Naive B cell (primary cell): Measurements from ENCODE around the gene SEMA6A. TPM values are rescaled to one million over a fixed set of nuclear protein-coding genes. Genes with fewer than 3 reads are reported as not detected.
"Not testable (repeated sequence)": the region's sequence is repeated elsewhere in the genome, so short reads cannot be mapped to it uniquely, and the experiment has no call there.

Experiments
- ATAC-seq, 2 donors: fragments of 150-1000 bp; cut with Tn5 transposase; 2 replicates each; pipeline ENCODE4 v1.10.0; 2021; ENCODE audit warnings: low read depth in 2 of 2, mild to moderate bottlenecking in 2 of 2, moderate library complexity in 2 of 2
- DNase-seq: peaks from one replicate; pipeline ENCODE4 v3.0.0; 2022
- H3K27ac Mint-ChIP-seq, 6 donors: one replicate each; pipeline ENCODE4 v1.8.0; 2020 to 2022; ENCODE audit warnings: mild to moderate bottlenecking in 6 of 6, mixed read lengths in 6 of 6, moderate library complexity in 5 of 6, inconsistent platforms in 2 of 6
- H3K27me3 Mint-ChIP-seq, 3 donors: one replicate each; pipeline ENCODE4 v1.8.0; 2021 to 2022; ENCODE audit warnings: mixed read lengths in 3 of 3, mild to moderate bottlenecking in 1 of 3
- H3K36me3 Mint-ChIP-seq, 2 donors: one replicate each; pipeline ENCODE4 v1.8.0; 2020 to 2022; ENCODE audit warnings: mixed read lengths in 2 of 2, inconsistent platforms in 1 of 2, mild to moderate bottlenecking in 1 of 2
- H3K4me1 Mint-ChIP-seq, 3 donors: one replicate each; pipeline ENCODE4 v1.8.0; 2020 to 2022; ENCODE audit warnings: mixed read lengths in 3 of 3, inconsistent platforms in 1 of 3, mild to moderate bottlenecking in 1 of 3, moderate library complexity in 1 of 3
- H3K4me3 Mint-ChIP-seq, 8 donors: one replicate each; pipeline ENCODE4 v1.8.0; 2020 to 2022; ENCODE audit warnings: mild to moderate bottlenecking in 8 of 8, mixed read lengths in 8 of 8, moderate library complexity in 8 of 8, inconsistent platforms in 2 of 8
- H3K9me3 Mint-ChIP-seq, 7 donors: one replicate each; pipeline ENCODE4 v1.8.0; 2020 to 2022; ENCODE audit warnings: mixed read lengths in 7 of 7, mild to moderate bottlenecking in 5 of 7, inconsistent platforms in 2 of 7, moderate library complexity in 1 of 7
- polyA plus RNA-seq, 6 donors: library from polyadenylated mRNA; unstranded; fragments of 300-500 nt; fragmentation: Illumina TruSeq; gene quantifications; one replicate each; pipeline ENCODE4 v1.2.3, GENCODE V29; 2021; ENCODE audit warnings: low read depth in 6 of 6

The SEMA6A gene
- polyA plus RNA-seq, 6 donors from 2014 or later, result 0.48 to 1.6 (median 1.1) TPM; not detected in 1

- Mint-ChIP-seq H3K9me3 (no peaks in the 10 kb centered on the region), H3K4me1 (no peaks in the 10 kb centered on the region), H3K4me3 (no peak overlapping the region), H3K27ac (no peak overlapping the region), H3K27me3 (no peaks in the 10 kb centered on the region), H3K36me3 (no peaks in the 10 kb centered on the region)
- DNase-seq, result no peak
- no peak for ATAC-seq
Measured at GRCh38 chr5:116534964-116535651, 39.5 kb downstream of the SEMA6A start.

- Mint-ChIP-seq H3K9me3 (no peaks in the 10 kb centered on the region), H3K36me3 (no peaks in the 10 kb centered on the region), H3K27ac (no peak overlapping the region), H3K4me3 (no peak overlapping the region), H3K4me1 (no peaks in the 10 kb centered on the region), H3K27me3 (no peaks in the 10 kb centered on the region)
- DNase-seq (no peak), ATAC-seq (no peak)
Measured at GRCh38 chr5:116532762-116533525, 41.7 kb downstream of the SEMA6A start.

GRCh38 chr5:116531635-116532034 lies 43.0 kb downstream of the SEMA6A start:
- DNase-seq (no peak), ATAC-seq (no peak)
- H3K27me3 Mint-ChIP-seq, result no peaks in the 10 kb centered on the region
- H3K36me3 Mint-ChIP-seq, result no peaks in the 10 kb centered on the region
- no peaks in the 10 kb centered on the region for H3K9me3 Mint-ChIP-seq
- no peak overlapping the region for H3K27ac Mint-ChIP-seq
- no peak overlapping the region for H3K4me3 Mint-ChIP-seq
- H3K4me1 Mint-ChIP-seq, result no peaks in the 10 kb centered on the region

DNA sequence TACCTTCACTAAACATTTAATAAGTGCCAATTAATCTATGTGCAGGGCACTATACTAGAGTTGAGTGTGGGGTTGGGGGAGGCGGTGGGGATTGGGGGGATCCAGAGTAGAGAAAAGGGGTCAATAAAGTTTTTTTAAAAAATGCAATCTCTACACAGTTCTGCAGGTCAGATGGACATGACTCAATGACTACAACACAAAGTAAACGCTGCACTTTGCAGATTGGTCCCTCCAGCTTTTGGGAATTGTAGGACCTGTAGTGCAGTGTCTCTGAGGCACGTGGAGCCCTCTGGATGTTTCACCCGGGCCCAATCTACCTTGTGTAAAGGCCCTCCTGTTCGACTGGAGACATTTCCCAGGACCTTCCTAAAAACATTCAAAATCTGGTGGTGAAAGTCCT lies 43.5 kb downstream of the SEMA6A start:
- Mint-ChIP-seq H3K27me3 (no peaks in the 10 kb centered on the region), H3K4me3 (no peak overlapping the region), H3K36me3 (no peaks in the 10 kb centered on the region), H3K27ac (no peak overlapping the region), H3K9me3 (no peaks in the 10 kb centered on the region), H3K4me1 (no peaks in the 10 kb centered on the region)
- DNase-seq (no peak), ATAC-seq (no peak)

GRCh38 chr5:116530276-116530675 lies 44.3 kb downstream of the SEMA6A start:
- ATAC-seq, result no peak
- DNase-seq, result no peak
- H3K4me3 Mint-ChIP-seq, result no peak overlapping the region
- no peaks in the 10 kb centered on the region for H3K9me3 Mint-ChIP-seq
- H3K4me1 Mint-ChIP-seq, result no peaks in the 10 kb centered on the region
- H3K27ac Mint-ChIP-seq, result no peak overlapping the region
- H3K36me3 Mint-ChIP-seq, result no peaks in the 10 kb centered on the region
- H3K27me3 Mint-ChIP-seq, result no peaks in the 10 kb centered on the region

DNA sequence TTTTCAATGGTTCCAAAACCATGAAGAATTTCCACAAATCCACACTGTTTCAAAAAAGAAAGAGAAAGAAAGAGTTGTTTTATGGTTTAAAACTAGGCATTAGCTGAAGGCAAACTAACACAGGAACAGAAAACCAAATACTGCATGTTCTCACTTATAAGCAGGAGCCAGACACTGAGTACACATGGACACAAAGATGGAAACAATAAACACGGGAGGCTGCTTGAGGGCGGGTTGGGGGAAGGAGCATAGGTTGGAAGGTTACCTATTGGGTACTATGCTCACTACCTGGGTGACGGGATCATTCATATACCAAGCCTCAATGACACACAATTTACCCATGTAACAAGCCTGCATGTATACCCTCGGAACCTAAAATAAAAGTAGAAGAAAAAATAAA lies 45.0 kb downstream of the SEMA6A start:
- H3K27me3 Mint-ChIP-seq, result no peaks in the 10 kb centered on the region

GRCh38 chr5:116528519-116529234 lies 45.9 kb downstream of the SEMA6A start:
- no peak overlapping the region for H3K27ac Mint-ChIP-seq
- H3K36me3 Mint-ChIP-seq, result no peaks in the 10 kb centered on the region
- H3K4me1 Mint-ChIP-seq, result no peaks in the 10 kb centered on the region
- H3K9me3 Mint-ChIP-seq, result no peaks in the 10 kb centered on the region
- no peaks in the 10 kb centered on the region for H3K27me3 Mint-ChIP-seq
- DNase-seq, result no peak
- no peak for ATAC-seq
- H3K4me3 Mint-ChIP-seq, result no peak overlapping the region

More for the DNA sequence above, 45.0 kb downstream of the SEMA6A start:
- no peak overlapping the region for H3K4me3 Mint-ChIP-seq
- DNase-seq (no peak), ATAC-seq (no peak)
- H3K4me1 Mint-ChIP-seq, result no peaks in the 10 kb centered on the region
- H3K36me3 Mint-ChIP-seq, result no peaks in the 10 kb centered on the region
- H3K27ac Mint-ChIP-seq, result peak overlapping the region in 1 of 6 donors; percentile 67
- no peaks in the 10 kb centered on the region for H3K9me3 Mint-ChIP-seq

GRCh38 chr5:116527582-116527981 lies 47.0 kb downstream of the SEMA6A start:
- H3K36me3 Mint-ChIP-seq, result no peaks in the 10 kb centered on the region
- no peak for ATAC-seq
- H3K27me3 Mint-ChIP-seq, result no peaks in the 10 kb centered on the region
- no peaks in the 10 kb centered on the region for H3K4me1 Mint-ChIP-seq
- H3K27ac Mint-ChIP-seq, result no peak overlapping the region
- DNase-seq, result no peak
- H3K9me3 Mint-ChIP-seq, result no peaks in the 10 kb centered on the region
- H3K4me3 Mint-ChIP-seq, result no peak overlapping the region

DNA sequence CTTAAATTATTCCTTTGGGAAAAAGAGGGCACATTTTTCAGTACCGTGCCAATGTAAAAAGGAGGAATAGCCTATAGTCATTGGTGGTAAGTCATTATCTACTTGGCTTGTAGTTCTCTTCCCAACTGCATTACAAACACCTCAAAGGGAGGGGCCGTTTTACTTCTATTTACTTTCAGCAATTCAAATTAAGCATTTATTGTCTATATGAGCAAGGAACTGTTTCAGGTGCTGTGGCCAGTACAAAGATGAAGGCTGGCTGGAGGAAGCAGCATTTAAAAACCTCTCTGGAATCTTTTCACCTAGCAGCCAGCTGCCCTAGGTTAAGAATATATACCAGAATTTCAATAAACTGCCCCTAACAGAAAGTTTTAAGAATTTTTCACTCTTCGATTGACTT lies 48.9 kb downstream of the SEMA6A start:
- Mint-ChIP-seq H3K4me3 (no peak overlapping the region), H3K4me1 (no peaks in the 10 kb centered on the region), H3K9me3 (no peaks in the 10 kb centered on the region), H3K27ac (no peak overlapping the region), H3K36me3 (no peaks in the 10 kb centered on the region), H3K27me3 (no peaks in the 10 kb centered on the region)
- ATAC-seq (no peak), DNase-seq (no peak)

DNA sequence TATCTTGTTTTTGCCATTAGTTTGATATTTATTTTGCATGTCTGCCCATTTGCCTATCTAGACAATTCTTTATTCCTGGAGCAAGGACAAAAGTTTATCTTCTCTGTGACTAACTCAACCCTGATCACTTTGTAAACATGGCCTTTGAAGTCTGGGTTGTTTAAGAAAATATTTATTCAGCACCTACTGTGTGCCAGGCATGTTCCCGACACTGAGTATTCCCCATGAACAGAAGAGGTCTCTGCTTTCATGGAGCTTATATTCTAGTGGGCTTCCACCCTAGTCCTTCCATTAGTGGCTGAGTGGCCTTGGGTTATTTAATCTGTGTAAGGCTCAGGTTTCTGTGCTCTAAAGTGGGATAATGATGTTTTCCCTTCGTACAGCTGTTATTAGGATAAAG lies 49.7 kb downstream of the SEMA6A start:
- ATAC-seq (no peak), DNase-seq (no peak)
- Mint-ChIP-seq H3K4me1 (no peaks in the 10 kb centered on the region), H3K27ac (no peak overlapping the region), H3K9me3 (no peaks in the 10 kb centered on the region), H3K27me3 (no peaks in the 10 kb centered on the region), H3K4me3 (no peak overlapping the region), H3K36me3 (no peaks in the 10 kb centered on the region)

- Mint-ChIP-seq H3K4me1 (no peaks in the 10 kb centered on the region), H3K27me3 (no peaks in the 10 kb centered on the region), H3K9me3 (no peaks in the 10 kb centered on the region), H3K27ac (no peak overlapping the region), H3K36me3 (no peaks in the 10 kb centered on the region), H3K4me3 (no peak overlapping the region)
- no peak for ATAC-seq
- DNase-seq, result no peak
Measured at GRCh38 chr5:116524051-116524904, 50.3 kb downstream of the SEMA6A start.

DNA sequence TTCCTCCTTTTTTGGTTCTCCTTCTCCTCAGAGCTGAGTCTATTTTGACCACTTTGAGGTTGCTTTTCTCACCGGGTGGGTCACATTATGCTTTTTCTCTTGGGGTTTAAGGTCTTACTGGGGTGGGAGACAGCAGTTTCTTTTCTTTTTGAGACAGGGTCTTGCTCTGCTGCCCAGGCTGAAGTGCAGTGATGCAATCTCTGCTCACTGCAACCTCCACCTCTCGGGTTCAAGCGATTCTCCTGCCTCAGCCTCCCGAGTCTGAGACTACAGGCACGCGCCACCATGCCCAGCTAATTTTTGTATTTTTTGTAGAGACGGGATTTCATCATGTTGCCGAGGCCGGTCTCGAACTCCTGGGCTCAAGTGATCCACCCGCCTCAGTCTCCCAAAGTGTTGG lies 51.4 kb downstream of the SEMA6A start:
- not testable (repeated sequence) for H3K27me3 Mint-ChIP-seq

DNA sequence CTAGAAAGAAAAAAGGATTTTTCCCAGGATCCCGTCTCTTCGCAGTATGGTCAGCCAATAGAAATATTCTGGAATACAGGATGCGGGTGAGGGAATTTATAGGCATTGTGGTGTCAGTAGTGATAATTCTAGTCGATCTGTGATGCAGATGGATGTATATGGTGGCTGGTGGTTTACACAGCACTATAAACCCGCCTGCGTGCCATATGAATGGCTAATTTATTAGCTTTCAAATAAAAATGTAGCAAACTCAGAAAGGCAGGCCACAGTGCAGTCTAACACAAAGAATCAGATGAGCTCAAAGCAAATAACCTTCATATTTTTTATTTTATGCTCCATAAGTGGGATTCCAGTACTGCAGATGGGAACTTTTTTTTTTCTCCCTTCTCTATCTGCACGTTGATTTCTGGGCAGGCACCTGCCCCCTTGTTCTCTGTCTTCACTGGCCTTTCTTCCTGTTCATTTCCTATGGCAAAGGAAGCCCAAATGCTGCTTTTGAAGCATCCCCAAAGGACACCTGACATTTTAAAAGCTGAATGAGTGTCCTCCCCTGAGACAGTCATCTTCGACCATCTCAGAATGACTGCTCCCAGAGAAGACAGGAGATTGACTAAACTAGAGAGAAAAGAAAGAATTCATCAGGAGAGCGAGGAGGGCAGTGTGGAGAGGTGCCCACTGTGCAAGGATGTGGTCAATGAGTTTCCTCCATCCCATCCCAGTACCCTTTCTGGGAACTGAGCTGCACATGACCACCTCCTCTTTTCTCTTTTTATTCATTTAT lies 52.1 kb downstream of the SEMA6A start:
- Mint-ChIP-seq H3K9me3 (peaks cover 0 to 1% (median 0%) of the 10 kb centered on the region in 7 donors), H3K36me3 (no peaks in the 10 kb centered on the region), H3K27me3 (no peaks in the 10 kb centered on the region), H3K27ac (no peak overlapping the region), H3K4me1 (no peaks in the 10 kb centered on the region), H3K4me3 (no peak overlapping the region)
- DNase-seq (no peak), ATAC-seq (no peak)

More for the DNA sequence above, 51.4 kb downstream of the SEMA6A start:
- H3K4me3 Mint-ChIP-seq, H3K4me1 Mint-ChIP-seq, H3K27ac Mint-ChIP-seq, ATAC-seq, H3K36me3 Mint-ChIP-seq, DNase-seq, H3K9me3 Mint-ChIP-seq: not testable (repeated sequence)
